Endothelial cell of umbilical vein (primary cell): Measurements from ENCODE around the gene ANO4.

ENCODE experiments used
- CTCF ChIP-seq, 2 donors: IDR thresholded peaks; 1 replicate in 1 of 2; 2 replicates in 1 of 2; pipeline ENCODE4 v1.5.1; 2011; ENCODE audit warnings: low read length in 2 of 2, mild to moderate bottlenecking in 2 of 2, moderate library complexity in 2 of 2, control low read depth in 1 of 2, inconsistent platforms in 1 of 2, low read depth in 1 of 2; ENCODE audit not compliant: insufficient read depth in 1 of 2; ENCODE audit errors: extremely low read depth in 1 of 2
- EZH2 ChIP-seq: IDR thresholded peaks from 2 replicates; pipeline ENCODE4 v1.6.1; 2012; ENCODE audit warnings: borderline replicate concordance, low read depth, mild to moderate bottlenecking, moderate library complexity, low read length, inconsistent platforms; ENCODE audit not compliant: severe bottlenecking
- FOS ChIP-seq: IDR thresholded peaks from 2 replicates; pipeline ENCODE4 v1.6.1; 2011; ENCODE audit warnings: mild to moderate bottlenecking, low read length, moderate library complexity, borderline replicate concordance; ENCODE audit not compliant: insufficient read depth
- GATA2 ChIP-seq: IDR thresholded peaks from 2 replicates; pipeline ENCODE4 v1.7.0; 2011; ENCODE audit warnings: low read depth, mild to moderate bottlenecking, moderate library complexity, mixed read lengths, low read length; ENCODE audit not compliant: insufficient read length, insufficient read depth
- MAX ChIP-seq: IDR thresholded peaks from 2 replicates; pipeline ENCODE4 v1.6.1; 2011; ENCODE audit not compliant: insufficient read depth, insufficient read length
- MYC ChIP-seq: IDR thresholded peaks from one replicate; pipeline ENCODE4 v1.6.1; 2011; ENCODE audit warnings: mild to moderate bottlenecking, low read depth, low read length
- POLR2A ChIP-seq: IDR thresholded peaks from 2 replicates; pipeline ENCODE4 v1.6.1; 2012; ENCODE audit warnings: low read depth, mild to moderate bottlenecking, control low read depth, low read length
- POLR2AphosphoS5 ChIP-seq: IDR thresholded peaks from 2 replicates; pipeline ENCODE4 v1.6.1; 2012; ENCODE audit warnings: low read depth, mild to moderate bottlenecking, control low read depth, low read length, moderate library complexity; ENCODE audit not compliant: insufficient read depth

- TF ChIP-seq POLR2A (no peak), CTCF (IDR thresholded peaks at IDR 0.05; ENCODE audit: extremely low read depth in 1 of 2, insufficient read depth in 1 of 2, low read depth in 1 of 2, low read length in 2 of 2) (no peak), EZH2 (no peak), POLR2AphosphoS5 (no peak), FOS (no peak), MAX (no peak), MYC (no peak), GATA2 (no peak)
These were observed 196.5 kb downstream of the ANO4 start for GRCh38 chr12:100991102-100991501.
